OCI-LY1 (cell line): ENCODE measurements around the gene ELOVL1.

Experiments used
- EZH2 ChIP-seq: fragments of 200-600 bp; sonication (generic), shearing (Covaris generic); IDR thresholded peaks from 2 replicates; pipeline ENCODE4 v1.8.0; 2017; ENCODE audit warnings: borderline replicate concordance, mixed run types, mild to moderate bottlenecking, antibody characterized with exemption, low read length, moderate library complexity, mixed read lengths
- TF ChIP-seq, protein P1 (sequence below): fragments of 200-600 bp; sonication (generic), shearing (Covaris generic); IDR thresholded peaks from 2 replicates; pipeline ENCODE4 v1.5.1; 2017; ENCODE audit warnings: mild to moderate bottlenecking, antibody characterized with exemption, low read length, moderate library complexity, mixed read lengths

DNA sequence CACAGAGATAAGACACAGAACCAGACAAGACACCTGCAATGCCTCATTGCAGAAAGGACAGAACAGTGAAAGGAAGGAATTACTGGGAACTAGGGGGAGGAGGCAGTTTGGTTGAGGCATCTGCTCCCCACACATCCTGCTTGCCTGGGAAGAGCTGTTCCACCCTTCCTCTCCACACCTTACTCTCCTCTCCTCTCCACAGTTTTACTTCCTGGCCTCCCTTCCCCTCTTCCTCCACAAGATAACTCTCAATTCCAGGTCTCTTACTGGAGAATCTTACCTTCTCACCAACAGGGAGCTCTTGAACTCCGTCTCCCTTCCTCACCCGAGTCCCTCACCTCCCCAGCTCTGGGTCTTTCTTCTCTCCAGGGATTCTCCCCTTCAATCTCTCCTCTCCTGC, 2.1 kb downstream of the ELOVL1 start:
- TF ChIP-seq, protein P1, sequence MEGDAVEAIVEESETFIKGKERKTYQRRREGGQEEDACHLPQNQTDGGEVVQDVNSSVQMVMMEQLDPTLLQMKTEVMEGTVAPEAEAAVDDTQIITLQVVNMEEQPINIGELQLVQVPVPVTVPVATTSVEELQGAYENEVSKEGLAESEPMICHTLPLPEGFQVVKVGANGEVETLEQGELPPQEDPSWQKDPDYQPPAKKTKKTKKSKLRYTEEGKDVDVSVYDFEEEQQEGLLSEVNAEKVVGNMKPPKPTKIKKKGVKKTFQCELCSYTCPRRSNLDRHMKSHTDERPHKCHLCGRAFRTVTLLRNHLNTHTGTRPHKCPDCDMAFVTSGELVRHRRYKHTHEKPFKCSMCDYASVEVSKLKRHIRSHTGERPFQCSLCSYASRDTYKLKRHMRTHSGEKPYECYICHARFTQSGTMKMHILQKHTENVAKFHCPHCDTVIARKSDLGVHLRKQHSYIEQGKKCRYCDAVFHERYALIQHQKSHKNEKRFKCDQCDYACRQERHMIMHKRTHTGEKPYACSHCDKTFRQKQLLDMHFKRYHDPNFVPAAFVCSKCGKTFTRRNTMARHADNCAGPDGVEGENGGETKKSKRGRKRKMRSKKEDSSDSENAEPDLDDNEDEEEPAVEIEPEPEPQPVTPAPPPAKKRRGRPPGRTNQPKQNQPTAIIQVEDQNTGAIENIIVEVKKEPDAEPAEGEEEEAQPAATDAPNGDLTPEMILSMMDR = no peak
- TF ChIP-seq EZH2 = no peak
